ENCODE measurements around the gene TMEFF1. TPM values are rescaled to one million over a fixed set of nuclear protein-coding genes. Genes with fewer than 3 reads are reported as not detected.
A peak's percentile ranks its signal among the peaks of the same experiment; 100 is the strongest.

The TMEFF1 gene
- total RNA-seq, 1 experiment from 2014 or later = 1.7 TPM

- no peak for TF ChIP-seq CTCF (IDR thresholded peaks at IDR 0.05; ENCODE audit: unreplicated experiment)
- H3K9me3 Mint-ChIP-seq (ENCODE audit: low read depth, unreplicated experiment) = no peaks in the 10 kb centered on the region
- no peak for DNase-seq
- no peak overlapping the region for H3K27ac Mint-ChIP-seq (ENCODE audit: unreplicated experiment)
- intact Hi-C loops (cut with micrococcal nuclease; ENCODE audit: unreplicated experiment) = no loop called here
- no peaks in the 10 kb centered on the region for H3K27me3 Mint-ChIP-seq (ENCODE audit: unreplicated experiment)
- CTCF ChIA-PET = no interaction called here
- peaks cover 20% of the 10 kb centered on the region for H3K4me1 Mint-ChIP-seq (ENCODE audit: low read depth, unreplicated experiment)
- peaks cover 5% of the 10 kb centered on the region for H3K36me3 Mint-ChIP-seq (ENCODE audit: insufficient read depth, unreplicated experiment)
- BruUV-seq (replicated peaks) = no TSS peak
- no peak overlapping the region for H3K4me3 Mint-ChIP-seq (ENCODE audit: low read depth, unreplicated experiment)
Observed at GRCh38 chr9:100583014-100583802, 110.3 kb downstream of the TMEFF1 start.

DNA sequence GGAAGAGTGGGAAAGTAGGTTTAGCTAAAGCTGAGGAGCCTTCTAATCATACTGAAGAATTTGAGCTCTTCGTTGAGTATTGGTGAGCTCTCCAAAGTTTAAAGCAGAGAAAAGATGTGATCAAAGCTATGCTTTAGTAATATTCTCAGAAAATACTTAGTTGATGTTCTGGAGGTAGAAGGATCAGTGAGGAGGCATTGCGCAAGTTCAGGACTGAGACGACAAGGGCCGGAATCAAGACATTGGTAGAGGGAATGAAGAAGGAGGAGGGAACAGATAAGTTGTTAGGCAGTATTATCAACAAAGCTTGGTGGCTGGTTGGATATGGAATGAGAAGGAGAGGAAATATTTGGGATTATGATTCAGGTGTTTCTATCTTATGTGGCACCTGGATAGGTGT, 112.0 kb downstream of the TMEFF1 start:
- no TSS peak for BruUV-seq (replicated peaks)
- no peaks in the 10 kb centered on the region for H3K9me3 Mint-ChIP-seq (ENCODE audit: low read depth, unreplicated experiment)
- CTCF ChIA-PET = no interaction called here
- intact Hi-C loops (cut with micrococcal nuclease; ENCODE audit: unreplicated experiment) = loop anchor here (5.0 kb wide), 1 partner anchor 158 kb away; the partner anchor contains the start of gene MSANTD3
- peaks cover 10% of the 10 kb centered on the region for H3K4me1 Mint-ChIP-seq (ENCODE audit: low read depth, unreplicated experiment)
- no peak overlapping the region for H3K4me3 Mint-ChIP-seq (ENCODE audit: low read depth, unreplicated experiment)
- DNase-seq = no peak
- no peaks in the 10 kb centered on the region for H3K27me3 Mint-ChIP-seq (ENCODE audit: unreplicated experiment)
- H3K27ac Mint-ChIP-seq (ENCODE audit: unreplicated experiment) = no peak overlapping the region
- TF ChIP-seq CTCF (IDR thresholded peaks at IDR 0.05; ENCODE audit: unreplicated experiment) = no peak
- peaks cover 5% of the 10 kb centered on the region for H3K36me3 Mint-ChIP-seq (ENCODE audit: insufficient read depth, unreplicated experiment)

- H3K27ac Mint-ChIP-seq (ENCODE audit: unreplicated experiment) = no peak overlapping the region
- CTCF ChIA-PET = no interaction called here
- no peak for TF ChIP-seq CTCF (IDR thresholded peaks at IDR 0.05; ENCODE audit: unreplicated experiment)
- no peak overlapping the region for H3K4me3 Mint-ChIP-seq (ENCODE audit: low read depth, unreplicated experiment)
- intact Hi-C loops (cut with micrococcal nuclease; ENCODE audit: unreplicated experiment) = loop anchor here (5.0 kb wide), 1 partner anchor 159 kb away; the partner anchor contains the start of gene MSANTD3
- no peaks in the 10 kb centered on the region for H3K9me3 Mint-ChIP-seq (ENCODE audit: low read depth, unreplicated experiment)
- no TSS peak for BruUV-seq (replicated peaks)
- H3K4me1 Mint-ChIP-seq (ENCODE audit: low read depth, unreplicated experiment) = peaks cover 8% of the 10 kb centered on the region
- no peaks in the 10 kb centered on the region for H3K27me3 Mint-ChIP-seq (ENCODE audit: unreplicated experiment)
- H3K36me3 Mint-ChIP-seq (ENCODE audit: insufficient read depth, unreplicated experiment) = peaks cover 5% of the 10 kb centered on the region
- DNase-seq = no peak
Observed at GRCh38 chr9:100586093-100586492, 113.1 kb downstream of the TMEFF1 start.

DNA sequence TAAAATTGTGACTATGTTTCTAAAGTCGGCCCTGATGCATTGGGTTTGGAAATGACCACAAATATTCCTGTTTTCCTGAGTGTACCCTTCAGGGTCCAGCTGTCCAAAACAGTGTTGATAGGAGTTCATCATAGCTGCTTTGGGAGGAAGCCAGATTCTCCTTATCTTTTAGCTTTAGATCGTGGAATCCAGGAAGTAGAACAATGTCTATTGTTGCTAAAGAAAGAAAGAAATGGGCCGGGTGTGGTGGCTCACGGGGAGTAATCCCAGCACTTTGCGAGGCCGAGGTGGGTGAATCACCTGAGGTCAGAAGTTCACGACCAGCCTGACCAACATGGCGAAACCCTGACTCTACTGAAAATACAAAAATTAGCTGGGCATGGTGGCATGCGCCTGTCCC, 114.4 kb downstream of the TMEFF1 start:
- CTCF ChIA-PET = interaction anchor here (0.6 to 1.0 kb wide), 3 partner anchors 15 to 739 kb away, joined by 3 to 5 read pairs (median 3); partner anchors contain the start of gene TMEFF1
- Mint-ChIP-seq H3K36me3 (ENCODE audit: insufficient read depth, unreplicated experiment) (peaks cover 5% of the 10 kb centered on the region), H3K27ac (ENCODE audit: unreplicated experiment) (peak overlapping the region; percentile 16), H3K4me3 (ENCODE audit: low read depth, unreplicated experiment) (peak overlapping the region; percentile 18), H3K9me3 (ENCODE audit: low read depth, unreplicated experiment) (no peaks in the 10 kb centered on the region), H3K4me1 (ENCODE audit: low read depth, unreplicated experiment) (peaks cover 8% of the 10 kb centered on the region), H3K27me3 (ENCODE audit: unreplicated experiment) (no peaks in the 10 kb centered on the region)
- DNase-seq = peak; percentile 57
- TF ChIP-seq CTCF (IDR thresholded peaks at IDR 0.05; ENCODE audit: unreplicated experiment) = no peak
- intact Hi-C loops (cut with micrococcal nuclease; ENCODE audit: unreplicated experiment) = loop anchor here (5.0 kb wide), 1 partner anchor 160 kb away; the partner anchor contains the start of gene MSANTD3
- no TSS peak for BruUV-seq (replicated peaks)
